SK-N-SH (cell line): Measurements from ENCODE around the gene RAB8B.

ENCODE experiments used
- CTCF ChIP-seq: fragments of 200-600 bp; sonication (generic); IDR thresholded peaks from 2 replicates; pipeline ENCODE4 v1.6.1; 2017; ENCODE audit warnings: antibody characterized with exemption, mild to moderate bottlenecking, moderate library complexity
- USF2 ChIP-seq: fragments of 150-350 bp; IDR thresholded peaks from 2 replicates; pipeline ENCODE4 v1.6.1; 2017; ENCODE audit warnings: antibody characterized with exemption, low read length, low read depth, borderline replicate concordance

DNA sequence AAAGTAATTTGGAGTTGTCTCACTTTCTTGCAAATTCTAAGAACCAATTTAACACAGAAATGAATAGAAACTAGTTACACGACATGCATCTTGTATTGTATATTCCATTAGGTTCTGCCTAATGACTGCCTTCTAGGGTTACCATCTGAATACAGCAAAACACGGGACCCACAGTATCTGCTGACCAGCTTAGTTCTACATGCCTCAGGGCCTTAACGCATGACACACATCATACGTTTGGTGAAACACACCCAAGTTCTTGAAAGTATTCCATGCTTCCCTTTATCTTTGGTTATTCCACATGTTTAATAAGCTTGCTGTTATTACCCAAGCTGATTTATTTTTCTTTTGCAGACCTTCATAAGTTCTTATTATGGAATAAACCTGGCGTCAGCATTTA lies 115.9 kb downstream of the RAB8B start:
- TF ChIP-seq USF2 (no peak), CTCF (no peak)
